ENCODE measurements around the gene AP1G1.

The AP1G1 gene

DNA sequence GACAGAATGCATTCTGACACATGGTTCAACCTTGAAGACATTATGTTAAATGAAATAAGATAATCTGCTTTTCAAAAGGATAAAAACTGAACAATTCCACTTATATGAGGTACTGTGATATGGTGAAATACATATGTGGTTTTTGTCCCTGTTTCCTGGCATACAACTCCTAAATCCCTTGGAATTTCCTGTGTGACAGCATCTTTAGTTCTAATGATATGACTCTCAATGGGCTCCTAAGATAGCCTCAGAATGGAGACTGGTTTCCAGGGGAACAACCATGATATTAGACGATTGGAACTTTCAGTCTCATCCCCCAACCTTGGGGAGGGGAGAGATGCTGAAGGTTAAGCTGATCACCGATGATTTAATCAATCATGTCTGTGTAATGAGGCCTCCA is 46.4 kb downstream of the AP1G1 start:
- no peak overlapping the region for H3K4me3 ChIP-seq (ENCODE audit: low read depth, low read length)
- no peak for TF ChIP-seq CTCF (IDR thresholded peaks at IDR 0.05; ENCODE audit: low read depth, low read length, missing control alignments)
- DNase-seq (ENCODE audit: low read depth), result no peak
- in situ Hi-C loops (cut with HindIII; ENCODE audit: low sequenced_read_pairs), result no loop called here

DNA sequence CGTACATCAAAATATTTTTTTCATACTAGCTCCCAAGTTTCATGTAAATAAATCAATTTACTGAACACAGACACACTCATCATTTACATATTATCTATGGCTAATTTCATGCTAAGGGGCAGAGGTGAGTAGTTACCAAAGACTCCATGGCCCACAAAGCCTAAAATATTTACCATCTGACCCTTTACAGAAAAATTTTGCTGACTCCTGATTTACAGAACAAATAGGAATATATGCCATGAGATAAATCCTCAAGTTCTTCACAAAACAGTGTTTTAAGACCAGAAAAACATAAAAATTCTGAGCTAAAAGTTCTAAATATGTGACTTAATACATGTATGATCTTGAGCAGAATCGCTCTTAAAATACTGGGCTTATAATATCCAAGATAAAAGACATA is 47.5 kb downstream of the AP1G1 start:
- no peak for TF ChIP-seq CTCF (IDR thresholded peaks at IDR 0.05; ENCODE audit: low read depth, low read length, missing control alignments)
- in situ Hi-C loops (cut with HindIII; ENCODE audit: low sequenced_read_pairs), result no loop called here
- no peak for DNase-seq (ENCODE audit: low read depth)
- H3K4me3 ChIP-seq (ENCODE audit: low read depth, low read length), result no peak overlapping the region

DNA sequence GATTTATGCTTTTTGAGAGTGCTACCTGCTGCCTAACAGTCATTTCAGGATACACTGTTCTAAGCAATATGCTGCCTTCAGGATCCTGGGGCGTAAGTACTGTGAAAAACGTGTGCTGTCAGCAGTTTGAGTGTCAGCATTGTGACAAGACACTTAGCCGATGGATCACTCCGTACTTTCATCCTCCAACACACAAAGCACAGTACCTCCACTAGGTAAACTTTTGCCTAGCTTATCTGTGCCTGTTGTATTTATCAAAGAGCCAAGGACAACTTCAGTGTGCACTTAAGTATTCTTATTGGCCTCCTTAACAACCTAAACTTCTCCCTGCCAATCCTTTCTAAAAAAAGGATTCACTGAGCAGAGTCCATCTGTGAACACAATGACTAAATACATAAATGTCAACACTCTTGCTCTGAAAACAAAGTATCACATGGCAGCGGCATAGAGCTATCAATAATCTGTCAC is 50.3 kb downstream of the AP1G1 start:
- no peak for TF ChIP-seq CTCF (IDR thresholded peaks at IDR 0.05; ENCODE audit: low read depth, low read length, missing control alignments)
- DNase-seq (ENCODE audit: low read depth), result no peak
- H3K4me3 ChIP-seq (ENCODE audit: low read depth, low read length), result no peak overlapping the region
- in situ Hi-C loops (cut with HindIII; ENCODE audit: low sequenced_read_pairs), result no loop called here

- H3K4me3 ChIP-seq (ENCODE audit: low read depth, low read length), result no peak overlapping the region
- no peak for DNase-seq (ENCODE audit: low read depth)
- in situ Hi-C loops (cut with HindIII; ENCODE audit: low sequenced_read_pairs), result no loop called here
- TF ChIP-seq CTCF (IDR thresholded peaks at IDR 0.05; ENCODE audit: low read depth, low read length, missing control alignments), result no peak
Measured at GRCh38 chr16:71754652-71755051, 54.0 kb downstream of the AP1G1 start.

DNA sequence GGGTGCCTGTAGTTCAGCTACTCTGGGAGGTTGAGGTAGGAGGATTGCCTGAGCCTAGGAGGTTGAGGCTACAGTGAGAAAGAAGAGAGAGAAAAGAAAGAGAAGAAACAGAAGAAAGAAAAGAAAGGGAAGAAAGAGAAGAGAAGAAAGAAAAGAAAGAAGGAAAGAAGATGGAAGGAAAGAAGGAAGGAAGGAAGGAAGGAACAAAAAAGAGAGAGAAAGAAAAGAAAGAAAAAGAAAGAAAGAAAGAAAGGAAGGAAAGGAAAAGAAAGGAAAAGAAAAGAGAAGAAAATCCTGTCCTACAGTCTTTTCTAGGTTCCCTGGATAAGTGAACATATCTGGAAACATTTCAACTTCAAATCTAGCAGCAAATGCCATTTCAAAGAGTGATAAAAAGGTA is 54.5 kb downstream of the AP1G1 start:
- no peak overlapping the region for H3K4me3 ChIP-seq (ENCODE audit: low read depth, low read length)
- in situ Hi-C loops (cut with HindIII; ENCODE audit: low sequenced_read_pairs), result no loop called here
- no peak for DNase-seq (ENCODE audit: low read depth)
- no peak for TF ChIP-seq CTCF (IDR thresholded peaks at IDR 0.05; ENCODE audit: low read depth, low read length, missing control alignments)

- in situ Hi-C loops (cut with HindIII; ENCODE audit: low sequenced_read_pairs), result no loop called here
Measured at GRCh38 chr16:71748226-71748625, 60.4 kb downstream of the AP1G1 start.

More at GRCh38 chr16:71748226-71748625, 60.4 kb downstream of the AP1G1 start:
- no peak for DNase-seq (ENCODE audit: low read depth)
- H3K4me3 ChIP-seq (ENCODE audit: low read depth, low read length), result no peak overlapping the region
- TF ChIP-seq CTCF (IDR thresholded peaks at IDR 0.05; ENCODE audit: low read depth, low read length, missing control alignments), result no peak

All from astrocyte of the cerebellum (primary cell).